NCI-H2081 treated with DMSO at 0.1 percent for 48 hours (cell line): ENCODE data around the gene NRXN3.

Experiments used
- DNase-seq: peaks from one replicate; lab custom pipeline; 2025; lab: John Stamatoyannopoulos, UW

Gene NRXN3

DNA sequence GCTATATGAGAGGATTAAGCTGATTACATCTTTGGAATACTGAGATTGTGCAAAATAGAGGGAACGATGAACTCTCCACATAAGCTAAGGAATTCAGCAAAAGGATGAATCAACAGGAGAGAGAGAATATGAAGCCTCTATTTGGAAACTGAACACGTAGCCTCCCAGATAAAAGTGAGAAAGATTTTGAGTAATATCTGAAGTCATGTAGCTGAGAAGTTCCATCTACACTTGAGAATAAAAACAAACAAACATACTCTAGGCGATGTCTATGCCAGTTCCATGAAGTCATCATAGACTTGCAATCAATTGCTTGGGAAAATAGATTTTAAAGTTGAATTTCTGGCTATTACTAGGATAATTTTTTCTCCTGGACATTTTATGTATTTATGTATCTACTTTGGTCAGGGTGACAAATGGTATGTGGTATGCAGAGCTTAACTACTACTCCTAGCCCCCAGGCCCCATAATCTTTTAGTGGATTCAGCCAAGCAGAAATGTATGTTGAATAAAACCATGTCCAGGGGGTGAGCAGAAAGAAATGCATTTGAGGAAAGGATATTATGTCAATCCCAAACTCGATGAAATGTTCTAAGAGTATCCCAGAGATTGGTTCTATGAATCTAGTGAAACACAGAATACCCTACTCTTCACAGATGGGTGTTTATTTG, 1413.7 kb downstream of the NRXN3 start:
- DNase-seq: no peak

- DNase-seq: no peak
These were observed 1414.5 kb downstream of the NRXN3 start for GRCh38 chr14:79584679-79585078.

GRCh38 chr14:79585845-79586244, 1415.7 kb downstream of the NRXN3 start:
- no peak for DNase-seq

DNA sequence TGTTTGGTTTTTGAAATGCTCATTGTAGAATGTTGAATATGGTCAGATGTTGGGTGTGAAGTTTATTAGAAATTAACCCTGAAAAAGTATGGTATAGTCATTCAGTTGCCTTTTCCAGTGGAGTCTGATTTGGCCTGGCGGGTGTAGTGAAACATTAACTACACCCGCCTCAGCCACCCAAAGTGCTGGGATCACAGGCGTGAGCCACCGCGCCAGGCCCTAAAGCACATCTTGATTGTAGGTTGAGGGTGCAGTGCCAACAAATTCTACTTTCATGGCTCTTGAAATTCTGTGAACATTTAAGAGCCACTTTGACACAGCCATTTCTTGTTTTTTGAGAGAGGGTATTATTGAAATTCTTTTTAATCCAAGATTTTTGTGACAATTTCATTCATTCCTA, 1416.2 kb downstream of the NRXN3 start:
- no peak for DNase-seq

DNA sequence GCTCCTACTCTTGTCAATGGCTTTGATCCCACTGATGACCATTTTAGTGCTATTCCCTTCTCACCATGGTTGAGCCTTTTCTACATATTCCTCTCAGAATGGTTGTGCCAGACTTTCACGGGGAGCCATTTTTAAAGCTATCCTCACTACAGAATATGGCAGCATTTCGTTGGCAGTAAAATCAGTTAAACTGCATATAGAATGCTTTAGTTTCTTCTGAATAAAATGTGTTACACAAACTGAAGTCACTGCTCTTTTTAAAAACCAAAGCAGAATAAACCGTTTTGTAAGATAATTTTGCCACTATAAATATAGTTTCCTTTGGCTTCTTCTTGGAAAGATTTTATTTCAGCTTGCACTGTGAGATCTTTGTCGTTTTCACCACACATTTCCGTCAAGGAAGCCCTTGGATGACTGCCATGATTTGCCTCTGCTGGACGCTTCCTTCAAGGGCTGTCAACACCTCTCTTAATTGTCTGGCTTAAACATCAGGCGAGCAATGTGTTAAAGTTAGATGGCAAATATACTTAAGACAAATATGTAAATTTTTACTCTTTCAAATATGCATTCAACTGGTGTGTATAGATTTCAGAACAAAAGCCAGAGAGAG, 1416.9 kb downstream of the NRXN3 start:
- DNase-seq: no peak

- DNase-seq: no peak
These were observed 1417.7 kb downstream of the NRXN3 start for GRCh38 chr14:79587875-79588274.

DNA sequence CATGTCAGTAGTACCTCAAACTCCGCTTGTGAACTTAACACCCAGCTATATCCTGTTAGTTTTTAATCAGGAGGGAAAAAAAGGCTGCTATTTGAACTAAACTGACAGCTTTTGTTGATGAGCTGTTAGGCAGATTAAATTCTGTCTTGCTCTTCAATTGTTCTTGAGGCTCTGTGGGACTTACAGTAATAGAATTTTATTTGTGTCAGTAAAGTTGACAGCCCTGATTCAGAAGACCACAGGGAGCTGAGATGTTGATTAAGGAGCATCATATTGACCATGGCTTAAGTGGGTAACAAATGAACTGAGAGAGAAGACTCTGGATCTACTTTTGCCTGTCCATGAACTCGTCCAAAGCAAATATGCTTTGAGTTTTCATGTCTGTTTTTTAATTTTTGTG, 1418.2 kb downstream of the NRXN3 start:
- no peak for DNase-seq

- DNase-seq: no peak
These were observed 1426.4 kb downstream of the NRXN3 start for GRCh38 chr14:79596551-79596950.

DNA sequence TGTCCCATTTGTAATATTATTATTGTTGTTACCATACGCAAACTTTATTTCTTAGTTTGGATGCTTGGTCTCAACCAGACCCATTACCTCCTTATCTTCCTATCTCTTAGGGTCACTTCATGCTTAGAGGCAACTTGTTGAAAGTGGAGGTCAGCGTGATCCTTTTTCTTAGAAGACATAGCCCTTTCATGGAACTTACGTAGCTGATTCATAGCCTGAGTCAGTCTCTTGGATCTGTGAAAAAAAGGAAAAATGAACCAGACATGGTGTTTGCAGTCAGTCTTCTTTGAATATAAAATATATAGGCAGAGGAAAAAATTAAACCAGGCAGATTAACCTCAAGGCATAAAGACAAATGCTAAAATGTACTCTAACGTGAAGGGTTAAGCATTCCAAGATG, 1427.4 kb downstream of the NRXN3 start:
- DNase-seq: no peak

DNA sequence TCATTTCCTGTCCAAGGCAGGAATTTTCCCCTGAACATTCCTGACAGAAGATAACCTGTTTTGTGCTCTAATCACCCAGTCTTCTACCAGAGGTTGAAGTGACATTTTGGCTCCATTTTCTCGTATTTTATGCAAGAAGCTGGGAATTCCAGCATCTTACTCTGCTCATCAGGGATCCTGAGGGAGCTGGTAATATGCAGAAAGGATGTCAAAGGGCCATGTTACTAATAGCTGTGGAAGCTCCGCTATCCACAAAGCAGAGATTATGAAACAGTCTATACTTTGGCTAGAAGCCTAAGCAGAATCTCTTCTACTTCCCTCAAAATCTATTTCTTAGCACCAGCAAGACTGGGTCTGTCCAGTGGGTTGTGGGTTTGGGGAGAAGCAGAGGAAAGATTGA, 1428.2 kb downstream of the NRXN3 start:
- no peak for DNase-seq

DNA sequence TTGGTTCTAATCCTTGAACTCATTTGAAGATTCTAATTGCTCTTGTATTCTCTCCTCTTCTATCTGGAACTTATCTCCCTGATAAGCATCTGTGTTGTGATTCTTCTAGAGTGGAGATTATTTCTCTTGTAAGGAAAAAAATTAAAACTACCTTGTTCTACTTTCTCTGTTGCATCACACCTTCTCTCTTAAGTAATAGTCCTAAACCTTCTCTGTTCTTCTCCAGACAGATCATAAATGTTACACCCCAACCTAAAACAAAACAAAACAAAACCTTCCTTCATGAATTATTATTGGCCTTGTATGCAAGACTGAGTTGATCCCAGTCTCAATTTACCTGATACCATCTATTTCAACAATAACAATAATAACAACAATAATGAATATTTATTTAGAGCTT, 1429.1 kb downstream of the NRXN3 start:
- no peak for DNase-seq

DNA sequence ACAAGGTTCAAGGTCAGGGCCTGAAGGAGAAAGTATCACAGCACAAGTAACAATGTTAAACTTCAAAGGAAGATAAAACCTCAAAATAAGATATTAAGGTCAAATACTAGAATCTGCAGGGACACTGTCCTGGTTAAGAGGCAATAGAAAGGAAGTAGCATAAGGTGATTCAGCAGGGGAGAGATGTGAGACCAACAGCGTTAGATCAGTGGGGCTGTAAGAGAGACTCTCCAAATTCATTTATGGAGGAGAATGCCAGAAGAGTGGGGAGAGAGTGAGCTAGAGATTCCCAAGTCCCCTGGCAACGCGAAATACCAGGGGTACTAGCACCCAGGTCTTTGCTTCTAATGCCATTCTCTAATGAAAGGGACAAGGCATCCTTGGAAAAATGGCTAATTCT, 1430.2 kb downstream of the NRXN3 start:
- DNase-seq: no peak

DNA sequence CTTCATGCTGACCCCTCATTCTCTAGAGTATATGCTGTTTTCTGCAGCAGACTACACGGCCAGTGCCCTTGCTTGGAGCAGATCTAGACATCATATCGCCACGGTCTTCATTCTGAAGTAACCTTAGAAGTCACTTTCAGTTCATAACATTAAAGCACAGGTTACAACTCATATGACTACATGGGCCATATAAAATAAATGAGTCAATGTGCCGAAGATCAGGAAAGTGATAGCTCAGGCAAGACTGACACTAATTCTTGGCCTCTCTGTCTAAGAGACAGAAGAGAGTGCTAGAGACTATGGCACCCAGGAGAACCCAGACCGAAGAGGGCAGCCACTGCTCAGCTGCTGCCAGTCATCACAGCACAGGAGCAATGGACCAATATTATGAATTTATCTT, 1431.4 kb downstream of the NRXN3 start:
- no peak for DNase-seq

DNA sequence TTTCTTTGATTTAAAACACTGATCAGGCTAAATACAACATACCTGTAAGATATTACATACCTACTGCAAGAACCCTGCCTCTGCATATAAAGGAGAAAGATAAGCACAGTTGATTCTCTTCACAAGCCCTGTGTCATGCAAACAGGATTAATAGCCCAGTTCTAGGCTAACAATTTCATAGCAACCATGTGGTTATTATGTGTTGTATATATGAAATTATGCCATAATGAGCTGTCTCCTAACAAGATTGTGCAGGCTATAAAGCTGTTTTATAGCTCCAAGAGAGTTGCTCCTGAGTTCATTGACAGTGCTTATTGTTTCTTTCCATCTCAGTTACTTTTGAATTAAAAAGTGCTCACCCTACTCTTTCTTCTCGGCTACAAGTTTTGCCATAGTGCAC, 1431.9 kb downstream of the NRXN3 start:
- DNase-seq: no peak

- no peak for DNase-seq
These were observed 1432.6 kb downstream of the NRXN3 start for GRCh38 chr14:79602742-79603141.

DNA sequence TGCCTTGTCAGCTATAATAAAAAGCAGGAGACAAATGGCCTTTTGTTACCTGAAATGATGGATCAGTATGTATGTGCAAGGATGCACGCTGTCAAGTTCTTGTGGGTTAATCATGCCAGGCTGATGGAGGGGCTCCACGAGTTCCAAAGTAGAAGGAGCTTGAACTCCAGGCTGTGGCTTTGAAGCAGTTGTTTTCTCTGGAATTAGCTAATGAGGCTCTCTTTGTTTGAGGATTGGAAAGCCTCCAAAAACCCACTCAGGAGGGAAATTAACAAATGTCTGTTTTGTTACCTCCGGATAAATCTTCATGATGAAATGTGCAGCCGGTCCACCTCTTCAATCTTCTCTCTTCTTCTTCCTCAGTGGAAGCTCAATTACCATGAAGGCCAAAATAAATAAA, 1435.7 kb downstream of the NRXN3 start:
- DNase-seq: peak; percentile 63

GRCh38 chr14:79608446-79608845, 1438.3 kb downstream of the NRXN3 start:
- no peak for DNase-seq

- no peak for DNase-seq
These were observed 1443.5 kb downstream of the NRXN3 start for GRCh38 chr14:79613625-79614024.

- no peak for DNase-seq
These were observed 1444.3 kb downstream of the NRXN3 start for GRCh38 chr14:79614448-79614847.

DNA sequence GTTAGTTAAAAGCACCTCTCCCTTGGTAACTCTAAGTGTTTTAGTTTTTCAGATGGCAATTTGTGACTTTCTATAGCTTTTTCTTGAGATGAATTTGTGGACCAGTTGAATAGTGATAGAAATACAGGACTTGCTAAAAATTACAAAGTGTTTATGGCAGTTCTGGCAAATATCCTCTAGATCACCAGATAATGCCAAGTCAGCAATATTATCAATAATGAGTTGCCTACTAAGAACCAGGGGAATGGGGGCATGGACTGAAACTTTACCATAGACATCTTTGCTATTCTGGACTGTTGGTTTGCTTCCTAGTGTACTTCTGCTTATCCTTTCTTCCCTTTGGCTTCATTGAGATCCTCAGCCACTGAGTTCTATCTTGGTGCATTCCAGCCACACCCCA, 1456.9 kb downstream of the NRXN3 start:
- DNase-seq: no peak

DNA sequence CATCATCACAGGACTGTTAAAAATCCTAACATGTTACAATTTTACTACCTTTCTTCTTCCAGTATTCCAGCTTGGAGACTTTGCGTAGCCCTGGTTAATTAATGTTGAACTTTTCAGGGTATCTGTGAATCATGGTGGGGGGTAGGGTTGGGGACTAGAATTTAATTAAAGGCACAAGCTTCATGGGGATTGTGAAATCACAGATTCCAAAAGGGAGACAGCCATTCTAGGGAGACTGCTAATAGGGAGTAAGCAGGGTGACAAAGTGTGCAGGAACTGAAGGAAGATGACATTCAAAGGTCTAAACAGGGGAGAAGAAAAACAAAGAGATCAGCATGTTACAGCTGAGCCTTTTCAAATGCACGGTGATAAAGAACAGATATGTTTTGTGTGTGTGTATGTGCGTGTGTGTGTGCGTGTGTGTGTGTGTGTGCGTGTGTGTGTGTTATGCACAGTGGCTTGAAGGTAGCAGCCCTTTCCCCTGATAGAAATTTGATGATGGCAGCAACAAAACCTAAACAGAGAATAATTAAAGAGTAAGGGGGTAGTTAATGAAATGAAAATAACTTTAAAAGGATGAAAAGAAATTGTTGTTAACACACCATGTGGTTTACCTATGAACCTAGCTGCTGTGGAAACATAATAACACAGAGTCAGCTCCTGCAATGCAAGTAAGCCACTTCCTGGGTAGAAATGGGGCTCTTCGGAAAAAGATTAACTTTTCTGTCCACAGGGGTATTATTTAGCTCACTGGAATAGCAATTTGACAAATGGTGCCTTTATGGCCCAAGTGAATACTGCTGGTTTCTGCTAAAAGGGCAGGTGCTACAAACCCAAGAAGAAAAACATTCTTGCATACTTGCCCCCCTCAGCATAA, 1459.5 kb downstream of the NRXN3 start:
- no peak for DNase-seq

DNA sequence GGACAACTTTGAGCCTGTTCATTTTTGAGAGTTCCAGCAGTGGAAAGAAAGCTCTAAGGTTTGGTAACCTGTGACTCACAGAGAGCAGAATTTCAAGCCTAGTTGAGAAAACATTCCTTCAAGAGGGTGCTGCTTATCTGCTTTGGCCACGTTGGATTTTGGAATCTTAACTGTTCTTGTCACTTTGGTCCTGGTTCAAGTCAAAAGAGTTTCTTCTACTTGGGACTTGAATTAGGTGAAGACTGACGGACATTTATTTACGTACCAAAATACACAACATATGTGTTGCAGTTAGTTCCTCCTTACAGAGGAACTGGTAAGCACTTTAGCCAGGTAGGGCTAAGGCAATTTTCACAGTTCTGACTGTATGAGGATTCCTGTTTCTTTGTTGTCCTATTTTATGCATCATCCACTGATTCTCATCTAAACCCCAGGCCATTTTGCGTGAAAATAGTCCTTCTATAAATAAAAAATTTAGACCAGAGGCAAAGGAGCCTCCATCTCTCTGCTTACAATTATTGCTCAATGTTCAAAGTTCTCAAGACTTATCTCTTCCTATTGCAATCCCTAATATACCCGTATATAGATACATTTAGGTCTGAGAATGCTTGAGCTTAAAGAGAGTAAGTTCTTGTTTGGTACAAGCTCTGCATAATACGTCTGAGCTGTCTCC, 1460.3 kb downstream of the NRXN3 start:
- DNase-seq: no peak

DNA sequence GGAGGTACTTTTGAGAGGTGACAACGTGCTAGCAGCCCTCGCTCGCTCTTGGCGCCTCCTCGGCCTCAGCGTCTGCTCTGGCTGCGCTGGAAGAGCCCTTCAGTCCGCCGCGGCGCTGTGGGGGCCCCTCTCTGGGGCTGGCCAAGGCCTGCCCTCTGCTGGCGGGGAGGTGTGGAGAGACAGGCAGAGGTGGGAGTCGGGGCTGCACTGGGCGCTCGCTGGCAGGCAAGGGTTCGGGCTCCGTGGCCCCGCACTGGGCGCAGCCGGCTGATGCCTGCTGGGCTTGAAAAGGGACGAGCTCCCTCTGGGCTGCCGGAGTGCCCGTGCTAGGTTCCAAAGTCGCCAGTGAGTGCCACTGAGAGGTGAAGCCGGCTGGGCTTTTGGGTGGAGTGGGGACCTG, 1461.1 kb downstream of the NRXN3 start:
- DNase-seq: no peak
